ENCODE data around the gene TMEM200B. TPM values are rescaled to one million over a fixed set of nuclear protein-coding genes. Genes with fewer than 3 reads are reported as not detected.
"Not testable (repeated sequence)": the region's sequence is repeated elsewhere in the genome, so short reads cannot be mapped to it uniquely, and the experiment has no call there.

Gene TMEM200B
- total and polyA plus RNA-seq, 3 donors from 2014 or later, result 35.6 to 41.3 (median 40.3) TPM

GRCh38 chr1:29117381-29117780 is 6.3 kb downstream of the TMEM200B start:
- Histone ChIP-seq H3K27ac (no peak overlapping the region), H3K36me3 (ENCODE audit: low read depth, missing control alignments) (no peaks in the 10 kb centered on the region), H3K4me1 (peaks cover 14% of the 10 kb centered on the region), H3K4me3 (no peak overlapping the region), H3K9me3 (no peaks in the 10 kb centered on the region), H3K27me3 (no peaks in the 10 kb centered on the region)
- peak; percentile 61 for DNase-seq
- TF ChIP-seq POLR2A (IDR thresholded peaks at IDR 0.05) (no peak), CTCF (IDR thresholded peaks at IDR 0.05) (peak; percentile 15 to 28 (median 16))
- WGBS, 2 donors, result 48 to 49% methylated on average over 2 of the region's 2 CpGs
- intact Hi-C loops (cut with DNase I; ENCODE audit: low total_unique reads), result no loop called here

GRCh38 chr1:29114654-29115053 is 9.0 kb downstream of the TMEM200B start:
- peaks cover 10% of the 10 kb centered on the region for H3K4me1 ChIP-seq
- H3K27ac ChIP-seq, result no peak overlapping the region
- TF ChIP-seq CTCF (IDR thresholded peaks at IDR 0.05) (no peak), POLR2A (IDR thresholded peaks at IDR 0.05) (no peak)
- H3K27me3 ChIP-seq, result no peaks in the 10 kb centered on the region
- 79 to 90% methylated on average over 1 of the region's 1 CpG for WGBS, 2 donors
- H3K9me3 ChIP-seq, result no peaks in the 10 kb centered on the region
- no peak for DNase-seq
- H3K36me3 ChIP-seq (ENCODE audit: low read depth, missing control alignments), result no peaks in the 10 kb centered on the region
- intact Hi-C loops (cut with DNase I; ENCODE audit: low total_unique reads), result no loop called here
- H3K4me3 ChIP-seq, result no peak overlapping the region

- no peak for DNase-seq
- Histone ChIP-seq H3K9me3 (no peaks in the 10 kb centered on the region), H3K4me3 (no peak overlapping the region), H3K27me3 (no peaks in the 10 kb centered on the region), H3K4me1 (peaks cover 10% of the 10 kb centered on the region), H3K27ac (no peak overlapping the region), H3K36me3 (ENCODE audit: low read depth, missing control alignments) (no peaks in the 10 kb centered on the region)
- TF ChIP-seq CTCF (IDR thresholded peaks at IDR 0.05) (no peak), POLR2A (IDR thresholded peaks at IDR 0.05) (no peak)
- WGBS, 2 donors, result 58 to 76% methylated on average over 6 of the region's 6 CpGs
- intact Hi-C loops (cut with DNase I; ENCODE audit: low total_unique reads), result no loop called here
These were observed 10.1 kb downstream of the TMEM200B start for GRCh38 chr1:29113413-29114117.

GRCh38 chr1:29112705-29113412 is 10.8 kb downstream of the TMEM200B start:
- Histone ChIP-seq H3K27me3 (no peaks in the 10 kb centered on the region), H3K4me1 (peaks cover 10% of the 10 kb centered on the region), H3K36me3 (ENCODE audit: low read depth, missing control alignments) (no peaks in the 10 kb centered on the region), H3K27ac (no peak overlapping the region), H3K4me3 (no peak overlapping the region), H3K9me3 (no peaks in the 10 kb centered on the region)
- intact Hi-C loops (cut with DNase I; ENCODE audit: low total_unique reads), result no loop called here
- no peak for DNase-seq
- TF ChIP-seq POLR2A (IDR thresholded peaks at IDR 0.05), result no peak
- TF ChIP-seq CTCF (IDR thresholded peaks at IDR 0.05), result no peak
- 81 to 83% methylated on average over 7 of the region's 7 CpGs for WGBS, 2 donors

- intact Hi-C loops (cut with DNase I; ENCODE audit: low total_unique reads); DNase-seq; H3K4me3 ChIP-seq; H3K4me1 ChIP-seq; H3K27me3 ChIP-seq; H3K36me3 ChIP-seq (ENCODE audit: low read depth, missing control alignments); H3K27ac ChIP-seq; H3K9me3 ChIP-seq: not testable (repeated sequence)
- WGBS, 2 donors, result 96 to 97% methylated on average over 6 of the region's 6 CpGs
These were observed 15.7 kb downstream of the TMEM200B start for GRCh38 chr1:29108041-29108440.

Measured in testis (tissue), 3 donors.